ENCODE measurements around the gene DNAJC5.
"Not testable (repeated sequence)": the region's sequence is repeated elsewhere in the genome, so short reads cannot be mapped to it uniquely, and the experiment has no call there.

GRCh38 chr20:63976511-63976910, 81.6 kb downstream of the DNAJC5 start:
- not testable (repeated sequence) for TF ChIP-seq POLR2A (IDR thresholded peaks at IDR 0.05; ENCODE audit: low read depth, low read length); CTCF (IDR thresholded peaks at IDR 0.05; ENCODE audit: extremely low read depth in 1 of 2, insufficient read depth in 1 of 2, low read depth in 1 of 2, low read length in 2 of 2); POLR2AphosphoS5 (IDR thresholded peaks at IDR 0.05; ENCODE audit: insufficient read depth, low read depth, low read length); EZH2 (IDR thresholded peaks at IDR 0.05; ENCODE audit: borderline replicate concordance, low read depth, low read length, severe bottlenecking); MAX (IDR thresholded peaks at IDR 0.05; ENCODE audit: insufficient read depth, insufficient read length); GATA2 (IDR thresholded peaks at IDR 0.05; ENCODE audit: insufficient read depth, insufficient read length, low read depth, low read length)
